Retinal pigment epithelial cell (primary cell): ENCODE measurements around the gene FKBP5.

Experiments used
- DNase-seq: peaks from one replicate; pipeline ENCODE4 v3.0.0-alpha.2; 2010; ENCODE audit warnings: low read depth
- H3K4me3 ChIP-seq: 2 replicates; pipeline ENCODE4 v1.5.1; 2011; ENCODE audit warnings: mild to moderate bottlenecking, low read length, control low read depth, moderate library complexity
- TF ChIP-seq, protein P1 (sequence below): conservative IDR thresholded peaks from 2 replicates; pipeline ENCODE4 v1.5.1; 2011; ENCODE audit warnings: low read depth, low read length, control low read depth, inconsistent platforms

Gene FKBP5

GRCh38 chr6:35716798-35717197 is 28.1 kb upstream of the FKBP5 start:
- DNase-seq = no peak
- TF ChIP-seq, protein P1, sequence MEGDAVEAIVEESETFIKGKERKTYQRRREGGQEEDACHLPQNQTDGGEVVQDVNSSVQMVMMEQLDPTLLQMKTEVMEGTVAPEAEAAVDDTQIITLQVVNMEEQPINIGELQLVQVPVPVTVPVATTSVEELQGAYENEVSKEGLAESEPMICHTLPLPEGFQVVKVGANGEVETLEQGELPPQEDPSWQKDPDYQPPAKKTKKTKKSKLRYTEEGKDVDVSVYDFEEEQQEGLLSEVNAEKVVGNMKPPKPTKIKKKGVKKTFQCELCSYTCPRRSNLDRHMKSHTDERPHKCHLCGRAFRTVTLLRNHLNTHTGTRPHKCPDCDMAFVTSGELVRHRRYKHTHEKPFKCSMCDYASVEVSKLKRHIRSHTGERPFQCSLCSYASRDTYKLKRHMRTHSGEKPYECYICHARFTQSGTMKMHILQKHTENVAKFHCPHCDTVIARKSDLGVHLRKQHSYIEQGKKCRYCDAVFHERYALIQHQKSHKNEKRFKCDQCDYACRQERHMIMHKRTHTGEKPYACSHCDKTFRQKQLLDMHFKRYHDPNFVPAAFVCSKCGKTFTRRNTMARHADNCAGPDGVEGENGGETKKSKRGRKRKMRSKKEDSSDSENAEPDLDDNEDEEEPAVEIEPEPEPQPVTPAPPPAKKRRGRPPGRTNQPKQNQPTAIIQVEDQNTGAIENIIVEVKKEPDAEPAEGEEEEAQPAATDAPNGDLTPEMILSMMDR = no peak

GRCh38 chr6:35713006-35713767 is 24.5 kb upstream of the FKBP5 start:
- DNase-seq = no peak
- TF ChIP-seq, protein P1 = no peak
- H3K4me3 ChIP-seq = no peak overlapping the region

More at GRCh38 chr6:35716798-35717197, 28.1 kb upstream of the FKBP5 start:
- H3K4me3 ChIP-seq = no peak overlapping the region

DNA sequence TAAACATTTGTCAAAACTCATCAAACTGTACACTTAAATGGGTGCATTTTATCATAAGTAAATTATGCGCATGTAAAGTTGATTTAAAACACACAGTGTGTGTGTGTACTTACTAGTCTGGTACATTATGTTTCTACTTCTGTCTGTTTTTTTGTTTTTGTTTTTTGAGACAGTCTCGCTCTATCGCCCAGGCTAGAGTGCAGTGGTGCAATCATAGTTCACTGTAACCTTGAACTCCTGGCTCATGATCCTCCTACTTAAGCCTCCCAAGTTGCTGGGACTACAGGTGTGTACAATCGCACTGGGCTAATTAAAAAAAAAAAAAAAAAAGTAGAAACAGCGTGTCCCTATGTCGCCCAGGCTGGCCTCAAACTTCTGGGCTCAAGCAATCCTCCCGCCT is 23.0 kb upstream of the FKBP5 start:
- TF ChIP-seq, protein P1 = no peak
- DNase-seq = no peak
- no peak overlapping the region for H3K4me3 ChIP-seq

- no peak overlapping the region for H3K4me3 ChIP-seq
- no peak for DNase-seq
- TF ChIP-seq, protein P1 = no peak
Observed at GRCh38 chr6:35710241-35710847, 21.6 kb upstream of the FKBP5 start.

GRCh38 chr6:35708585-35708984 is 19.9 kb upstream of the FKBP5 start:
- TF ChIP-seq, protein P1 = no peak

DNA sequence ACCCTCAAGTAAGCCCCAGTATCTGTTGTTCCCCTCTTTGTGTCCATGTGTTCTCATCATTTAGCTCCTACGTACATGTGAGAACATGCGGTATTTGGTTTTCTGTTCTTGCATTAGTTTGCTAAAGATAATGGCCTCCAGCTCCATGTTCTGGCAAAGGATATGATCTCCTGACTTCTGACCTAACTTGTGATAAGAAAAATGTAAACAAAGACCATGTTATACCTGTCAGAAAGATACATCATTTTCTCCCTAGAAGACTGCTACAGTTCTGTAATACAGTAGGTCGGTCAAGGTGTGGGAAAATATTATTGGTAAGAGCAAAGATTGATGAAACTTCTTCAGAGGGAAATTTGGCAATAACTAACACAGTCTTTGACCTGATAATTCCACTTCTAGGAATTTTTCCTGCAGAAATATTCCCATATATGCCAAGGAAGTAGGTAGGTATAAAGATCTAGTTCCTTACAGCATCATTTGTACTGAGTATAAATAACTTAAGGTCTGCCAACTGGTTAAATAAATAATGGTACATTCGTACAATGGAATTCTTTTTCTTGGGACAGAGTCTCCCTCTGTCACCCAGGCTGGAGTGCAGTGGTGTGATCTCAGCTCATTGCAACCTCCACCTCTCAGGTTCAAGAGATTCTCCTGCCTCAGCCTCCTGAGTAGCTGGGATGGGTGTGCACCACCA is 19.1 kb upstream of the FKBP5 start:
- H3K4me3 ChIP-seq = no peak overlapping the region
- TF ChIP-seq, protein P1 = no peak
- DNase-seq = no peak

More at GRCh38 chr6:35708585-35708984, 19.9 kb upstream of the FKBP5 start:
- no peak overlapping the region for H3K4me3 ChIP-seq
- no peak for DNase-seq
